ENCODE results near the gene HSP90B1.

The HSP90B1 gene

GRCh38 chr12:103986829-103987228 lies 56.6 kb downstream of the HSP90B1 start:
- DNase-seq, result no peak

- no peak for DNase-seq
Measured at GRCh38 chr12:103994235-103994634, 64.0 kb downstream of the HSP90B1 start.

- DNase-seq, result no peak
Measured at GRCh38 chr12:103996595-103996994, 66.4 kb downstream of the HSP90B1 start.

- no peak for DNase-seq
Measured at GRCh38 chr12:103997286-103997900, 67.2 kb downstream of the HSP90B1 start.
